GM19239 (cell line): ENCODE measurements around the gene BPNT1.
A peak's percentile ranks its signal among the peaks of the same experiment; 100 is the strongest.

Source experiments
- DNase-seq: peaks from one replicate; pipeline ENCODE4 v3.0.0; 2011; ENCODE audit warnings: low spot score; ENCODE audit not compliant: insufficient read length
- FAIRE-seq: peaks from 2 replicates; lab custom pipeline; 2011; peaks lifted over from hg19 to GRCh38; lab: Jason Lieb, UNC

BPNT1 gene

DNA sequence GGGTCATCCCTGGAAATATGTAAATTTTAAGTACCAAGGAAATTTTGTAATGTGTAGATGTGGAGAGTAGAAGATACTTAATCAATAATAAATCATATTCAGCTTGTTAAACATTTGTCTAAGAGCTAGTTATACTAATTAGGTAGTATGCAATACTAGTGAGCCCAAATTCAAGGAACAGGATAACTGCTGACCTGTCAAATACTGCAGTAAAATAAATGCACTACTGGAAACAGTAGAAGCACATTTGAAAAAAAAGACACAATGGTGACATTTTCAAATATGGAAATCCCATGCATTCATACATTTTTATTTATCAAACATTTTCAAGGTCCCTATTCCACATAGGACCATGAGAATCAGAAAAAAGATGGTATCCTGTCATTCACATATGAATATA is 70.5 kb downstream of the BPNT1 start:
- no peak for FAIRE-seq

GRCh38 chr1:220013497-220013896 is 76.1 kb downstream of the BPNT1 start:
- FAIRE-seq (peak; percentile 83), DNase-seq (no peak)

More for the DNA sequence above, 70.5 kb downstream of the BPNT1 start:
- no peak for DNase-seq

DNA sequence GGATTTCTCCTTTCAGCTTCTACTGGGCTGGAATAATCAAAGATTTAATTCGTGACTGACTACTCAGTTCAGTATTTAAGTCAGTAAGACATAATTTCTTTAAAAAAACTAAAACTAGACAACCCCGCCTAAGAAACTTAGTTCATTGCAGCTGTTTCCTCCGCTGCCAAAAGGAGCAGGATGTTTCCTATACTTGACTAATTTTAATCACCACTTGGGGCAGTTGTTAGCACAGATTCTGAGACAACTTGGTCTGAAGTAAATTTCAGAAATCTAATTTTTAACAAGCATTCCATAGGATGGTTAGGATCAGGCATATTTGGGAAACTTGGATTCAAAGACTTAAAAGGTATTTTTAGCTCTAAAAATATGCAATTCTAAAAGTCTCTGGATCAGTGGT is 77.3 kb downstream of the BPNT1 start:
- no peak for DNase-seq
- FAIRE-seq: no peak

DNA sequence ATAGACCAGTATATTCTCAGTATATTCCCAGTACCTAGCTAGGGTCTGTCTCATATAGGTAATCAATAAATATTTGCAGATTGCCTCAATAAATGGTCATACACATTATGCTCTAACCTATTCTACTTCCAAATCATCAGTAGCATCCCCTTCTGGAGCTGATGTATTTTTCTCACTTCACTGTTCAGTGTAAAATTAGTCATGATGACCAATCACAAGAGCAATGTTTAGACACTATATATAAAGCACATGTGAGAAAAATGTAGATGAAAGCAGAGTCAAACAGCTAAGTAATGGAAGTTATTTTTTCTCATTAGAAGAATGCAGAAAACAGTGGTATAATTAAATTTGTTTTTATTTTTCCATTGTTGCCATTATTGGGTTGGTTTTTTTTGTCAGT is 78.0 kb downstream of the BPNT1 start:
- no peak for DNase-seq
- no peak for FAIRE-seq
